Activated CD8-positive, alpha-beta T cell treated with anti-CD3 and anti-CD28 coated beads, Interleukin-2, amount 10 ng/mL, durations not matched to agents 7 days and 5 days (primary cell): Measurements from ENCODE around the gene OGG1. TPM values are rescaled to one million over a fixed set of nuclear protein-coding genes. Genes with fewer than 3 reads are reported as not detected.
A peak's percentile ranks its signal among the peaks of the same experiment; 100 is the strongest.

Experiments used
- ATAC-seq: fragments of 150-1000 bp; cut with Tn5 transposase; one replicate; pipeline ENCODE4 v1.10.0; 2021; ENCODE audit warnings: moderate library complexity
- CTCF ChIA-PET: fragments of 350-600 bp; sonication (Branson Sonifier 250); formaldehyde crosslinking; loops from one replicate; lab custom pipeline; 2021; ENCODE audit warnings: antibody characterized with exemption; lab: Charles Lee
- POLR2A ChIA-PET: fragments of 350-600 bp; sonication (Branson Sonifier 250); formaldehyde crosslinking; loops from one replicate; lab custom pipeline; 2021; ENCODE audit warnings: antibody characterized with exemption; lab: Charles Lee
- DNase-seq: peaks from one replicate; pipeline ENCODE4 v3.0.0-alpha.2; 2020
- H3K27ac Mint-ChIP-seq: one replicate; pipeline ENCODE4 v1.8.0; 2021; ENCODE audit warnings: mild to moderate bottlenecking, mixed read lengths
- H3K27me3 Mint-ChIP-seq: one replicate; pipeline ENCODE4 v1.8.0; 2021; ENCODE audit warnings: low read depth, mixed read lengths
- H3K36me3 Mint-ChIP-seq: one replicate; pipeline ENCODE4 v1.8.0; 2021; ENCODE audit warnings: low read depth, mixed read lengths
- H3K4me1 Mint-ChIP-seq: one replicate; pipeline ENCODE4 v1.8.0; 2021; ENCODE audit warnings: low read depth, mixed read lengths
- H3K4me3 Mint-ChIP-seq: one replicate; pipeline ENCODE4 v1.8.0; 2021; ENCODE audit warnings: mild to moderate bottlenecking, mixed read lengths
- H3K9me3 Mint-ChIP-seq: one replicate; pipeline ENCODE4 v1.8.0; 2022; ENCODE audit warnings: mixed read lengths; ENCODE audit not compliant: insufficient read depth
- total RNA-seq, 2 experiments: library from RNA; stranded (reverse); gene quantifications; one replicate each; pipeline ENCODE4 v1.2.3, GENCODE V29; 2021

OGG1 gene
- total RNA-seq, 2 experiments from 2014 or later, result 36.9 to 37.7 TPM

DNA sequence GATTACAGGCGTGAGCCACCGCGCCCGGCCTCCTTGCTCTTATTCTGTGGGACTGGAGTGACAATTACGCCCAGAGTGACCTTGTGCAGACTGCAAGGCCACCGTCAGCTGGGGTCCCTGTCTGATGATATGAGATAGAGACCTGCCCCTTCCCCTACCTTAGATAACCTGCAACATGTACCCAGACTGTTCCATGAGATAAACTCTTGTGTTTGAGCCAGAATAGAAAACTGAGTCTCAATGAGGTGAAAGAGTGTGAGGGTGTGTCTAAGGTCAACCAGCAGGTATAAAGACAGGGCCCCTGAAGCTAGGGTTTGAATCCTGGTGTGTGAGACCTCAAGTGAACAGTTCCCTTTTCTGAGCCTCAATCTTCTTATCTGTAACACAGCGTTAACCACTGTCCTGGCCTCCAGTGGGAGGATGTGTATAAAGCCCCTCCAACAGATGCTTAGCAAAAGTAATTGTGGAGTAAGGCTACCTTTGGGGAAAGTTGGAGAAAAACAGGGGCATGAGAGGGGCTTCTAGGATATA, 36.5 kb downstream of the OGG1 start:
- no peaks in the 10 kb centered on the region for H3K9me3 Mint-ChIP-seq
- H3K27me3 Mint-ChIP-seq, result no peaks in the 10 kb centered on the region
- DNase-seq (no peak), ATAC-seq (no peak)
- H3K4me3 Mint-ChIP-seq, result no peak overlapping the region
- H3K27ac Mint-ChIP-seq, result no peak overlapping the region
- peaks cover 76% of the 10 kb centered on the region for H3K36me3 Mint-ChIP-seq
- POLR2A ChIA-PET, result interaction anchor here (1.0 kb wide), 1 partner anchor 7 kb away, joined by 3 read pairs; no protein-coding TSS in a partner anchor
- CTCF ChIA-PET, result interaction anchor here (1.2 kb wide), 1 partner anchor 145 kb away, joined by 4 read pairs; no protein-coding TSS in a partner anchor
- H3K4me1 Mint-ChIP-seq, result peaks cover 51% of the 10 kb centered on the region

DNA sequence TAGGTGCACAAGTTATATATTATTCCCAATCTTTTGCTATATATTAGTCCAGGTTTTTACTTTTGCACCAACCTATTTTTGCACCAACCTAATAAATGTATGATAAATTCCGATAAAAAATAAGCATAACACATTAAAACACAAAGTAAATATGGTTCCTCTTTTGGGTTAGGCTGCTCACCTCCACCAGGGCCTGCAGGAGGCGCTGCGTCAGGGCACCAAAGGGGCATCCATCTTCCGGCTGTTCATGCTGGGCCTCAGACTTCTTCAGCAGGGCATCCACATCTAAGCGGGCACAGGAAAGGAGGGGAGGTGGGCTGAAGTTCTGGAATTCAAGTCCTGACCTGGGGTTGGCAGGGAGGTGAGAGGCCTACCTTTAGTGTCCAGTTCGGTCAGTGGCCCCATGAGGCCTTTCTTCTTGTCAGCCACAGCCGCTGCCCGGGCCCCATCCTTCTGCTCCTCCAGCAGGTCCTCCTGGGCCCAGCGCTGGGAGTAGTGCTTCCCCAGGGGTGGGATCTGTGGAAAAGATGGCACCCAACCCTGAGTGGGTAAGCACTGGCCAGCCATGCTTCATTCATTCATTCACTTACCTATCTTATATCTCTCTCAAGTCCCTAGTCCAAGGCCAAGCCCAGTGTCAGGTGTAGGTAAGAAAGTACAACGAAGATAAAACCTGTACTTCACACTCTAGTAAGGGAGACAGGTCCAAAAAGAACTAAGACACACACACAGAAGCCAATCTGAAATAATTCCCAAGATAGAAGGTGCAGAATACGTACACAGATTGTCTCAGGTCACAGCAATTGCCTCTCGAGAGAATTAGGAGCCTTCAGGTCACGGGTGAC, 37.3 kb downstream of the OGG1 start:
- no peak for ATAC-seq
- peaks cover 71% of the 10 kb centered on the region for H3K36me3 Mint-ChIP-seq
- ChIA-PET POLR2A (interaction anchor here (0.8 kb wide), 1 partner anchor 106 kb away, joined by 3 read pairs; no protein-coding TSS in a partner anchor), CTCF (interaction anchor here (1.2 kb wide), 1 partner anchor 145 kb away, joined by 4 read pairs; no protein-coding TSS in a partner anchor)
- DNase-seq, result no peak
- H3K9me3 Mint-ChIP-seq, result no peaks in the 10 kb centered on the region
- no peaks in the 10 kb centered on the region for H3K27me3 Mint-ChIP-seq
- H3K4me1 Mint-ChIP-seq, result peaks cover 52% of the 10 kb centered on the region
- H3K27ac Mint-ChIP-seq, result peak overlapping the region; percentile 33
- H3K4me3 Mint-ChIP-seq, result no peak overlapping the region

- ChIA-PET CTCF (no interaction called here), POLR2A (interaction anchor here (0.6 to 0.8 kb wide), 3 partner anchors 8 to 196 kb away, joined by 3 read pairs; no protein-coding TSS in a partner anchor)
- H3K27ac Mint-ChIP-seq, result peak overlapping the region; percentile 33
- H3K27me3 Mint-ChIP-seq, result no peaks in the 10 kb centered on the region
- ATAC-seq, result no peak
- H3K36me3 Mint-ChIP-seq, result peaks cover 66% of the 10 kb centered on the region
- H3K4me3 Mint-ChIP-seq, result no peak overlapping the region
- peaks cover 47% of the 10 kb centered on the region for H3K4me1 Mint-ChIP-seq
- no peak for DNase-seq
- H3K9me3 Mint-ChIP-seq, result no peaks in the 10 kb centered on the region
Measured at GRCh38 chr3:9787714-9788113, 38.0 kb downstream of the OGG1 start.

- Mint-ChIP-seq H3K27ac (peak overlapping the region; percentile 100), H3K4me3 (peak overlapping the region; percentile 96), H3K36me3 (peaks cover 67% of the 10 kb centered on the region), H3K27me3 (no peaks in the 10 kb centered on the region), H3K9me3 (no peaks in the 10 kb centered on the region), H3K4me1 (peaks cover 57% of the 10 kb centered on the region)
- CTCF ChIA-PET, result interaction anchor here (1.2 to 1.4 kb wide), 2 partner anchors 9 to 10 kb away, joined by 3 to 5 read pairs; no protein-coding TSS in a partner anchor
- ATAC-seq (no peak), DNase-seq (no peak)
- POLR2A ChIA-PET, result interaction anchor here (0.6 to 4.9 kb wide), 5 partner anchors 10 to 142 kb away, joined by 3 to 38 read pairs (median 3); partner anchors contain the start of genes CAMK1 and MTMR14
Measured at GRCh38 chr3:9791127-9791526, 41.4 kb downstream of the OGG1 start.

DNA sequence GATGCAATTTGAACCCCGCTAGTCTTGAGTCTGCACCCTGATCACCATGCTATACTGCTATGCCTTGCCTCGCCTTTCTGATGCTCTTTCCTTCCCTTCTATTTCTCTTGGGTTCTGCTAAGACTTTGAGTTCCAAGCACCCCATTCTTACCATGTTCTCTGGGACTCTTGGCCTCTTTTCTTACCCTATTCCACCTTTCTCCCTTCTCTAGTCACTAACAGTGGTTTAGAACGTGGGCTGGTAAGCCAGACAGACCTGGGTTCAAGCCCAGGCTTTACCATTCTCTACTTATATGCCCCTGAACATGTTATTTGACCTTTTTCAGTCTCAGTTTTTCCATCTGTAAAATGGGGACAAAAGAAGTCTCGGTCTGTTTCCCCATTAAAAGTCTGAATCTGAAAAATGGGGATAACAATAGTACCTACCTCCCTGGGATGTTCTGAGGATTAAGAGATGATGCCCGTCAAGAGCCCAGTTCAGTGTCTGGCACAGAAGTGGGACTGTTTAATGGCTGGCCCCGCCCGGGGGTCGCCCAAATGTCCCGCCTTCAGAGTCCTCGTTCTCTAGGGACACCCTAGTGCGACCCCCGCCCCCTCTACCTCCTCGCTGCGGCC, 42.1 kb downstream of the OGG1 start:
- Mint-ChIP-seq H3K36me3 (peaks cover 64% of the 10 kb centered on the region), H3K27me3 (no peaks in the 10 kb centered on the region), H3K4me3 (peak overlapping the region; percentile 96), H3K9me3 (no peaks in the 10 kb centered on the region), H3K27ac (peak overlapping the region; percentile 100), H3K4me1 (peaks cover 51% of the 10 kb centered on the region)
- CTCF ChIA-PET, result interaction anchor here (0.8 to 1.9 kb wide), 8 partner anchors 10 to 439 kb away, joined by 3 to 14 read pairs (median 4); no protein-coding TSS in a partner anchor
- DNase-seq (no peak), ATAC-seq (no peak)
- POLR2A ChIA-PET, result interaction anchor here (0.6 to 4.9 kb wide), 17 partner anchors 11 to 396 kb away, joined by 3 to 38 read pairs (median 9); partner anchors contain the start of genes BRPF1, CAMK1, OGG1 and TTLL3

DNA sequence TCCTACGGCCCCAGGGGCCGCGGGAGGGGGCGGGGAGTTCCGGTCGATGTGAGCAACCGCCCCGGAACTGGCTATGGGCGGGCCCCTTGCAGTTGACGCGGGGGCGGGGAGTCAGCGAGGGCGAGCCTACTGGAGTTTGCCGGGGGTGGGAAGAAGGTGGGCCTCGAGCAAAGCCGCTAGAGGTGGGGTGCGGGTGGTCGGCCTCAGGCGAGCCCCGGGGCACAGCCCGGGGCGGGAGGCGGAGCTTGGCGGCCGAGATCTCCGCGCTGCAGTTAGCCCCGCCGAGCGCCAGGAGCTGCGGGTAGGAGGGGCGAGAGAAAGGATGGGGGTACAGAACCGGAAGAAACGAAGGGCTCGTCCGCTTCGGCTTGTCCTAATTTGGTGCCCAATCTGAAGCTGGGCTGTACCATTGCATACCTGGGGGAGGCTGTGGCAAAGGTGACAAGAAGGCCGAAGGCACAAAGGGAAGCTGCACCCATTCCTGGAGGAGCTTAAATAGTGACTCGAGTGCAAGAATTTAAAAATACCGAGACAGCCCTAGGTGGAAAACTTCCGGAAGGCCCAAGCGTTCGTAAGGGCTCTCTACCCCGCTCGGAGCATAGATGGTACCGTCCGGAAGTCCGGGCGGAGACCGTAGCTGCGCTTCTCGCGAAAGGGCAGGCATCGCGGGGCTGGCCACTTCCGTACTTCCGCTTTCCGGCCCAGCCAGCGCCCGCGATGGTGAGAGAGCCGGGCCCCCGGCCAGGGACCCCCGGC, 42.8 kb downstream of the OGG1 start, which contains the start of the genes ARPC4 and TADA3:
ARPC4 (plus strand) TSS at position 678 of the 756 bp plus-strand sequence; CDS start at position 718, 40 bp downstream.
TADA3 (minus strand) TSS at position 69 of the 756 bp plus-strand sequence. CDS start 1,007 bp downstream, outside the sequence.
- DNase-seq (peak; percentile 96), ATAC-seq (peak; percentile 92)
- peaks cover 53% of the 10 kb centered on the region for H3K4me1 Mint-ChIP-seq
- peaks cover 64% of the 10 kb centered on the region for H3K36me3 Mint-ChIP-seq
- H3K27ac Mint-ChIP-seq, result peak within 1 kb of the TSS; percentile 100
- H3K27me3 Mint-ChIP-seq, result no peaks in the 10 kb centered on the region
- ChIA-PET CTCF (interaction anchor here (0.7 to 1.9 kb wide), 12 partner anchors 10 to 439 kb away, joined by 3 to 14 read pairs (median 4); partner anchors contain the start of gene CAMK1), POLR2A (interaction anchor here (0.6 to 4.9 kb wide), 26 partner anchors 9 to 397 kb away, joined by 3 to 38 read pairs (median 4); partner anchors contain the start of genes BRPF1, CAMK1, CRELD1 and FANCD2)
- no peaks in the 10 kb centered on the region for H3K9me3 Mint-ChIP-seq
- peak within 1 kb of the TSS; percentile 96 for H3K4me3 Mint-ChIP-seq

DNA sequence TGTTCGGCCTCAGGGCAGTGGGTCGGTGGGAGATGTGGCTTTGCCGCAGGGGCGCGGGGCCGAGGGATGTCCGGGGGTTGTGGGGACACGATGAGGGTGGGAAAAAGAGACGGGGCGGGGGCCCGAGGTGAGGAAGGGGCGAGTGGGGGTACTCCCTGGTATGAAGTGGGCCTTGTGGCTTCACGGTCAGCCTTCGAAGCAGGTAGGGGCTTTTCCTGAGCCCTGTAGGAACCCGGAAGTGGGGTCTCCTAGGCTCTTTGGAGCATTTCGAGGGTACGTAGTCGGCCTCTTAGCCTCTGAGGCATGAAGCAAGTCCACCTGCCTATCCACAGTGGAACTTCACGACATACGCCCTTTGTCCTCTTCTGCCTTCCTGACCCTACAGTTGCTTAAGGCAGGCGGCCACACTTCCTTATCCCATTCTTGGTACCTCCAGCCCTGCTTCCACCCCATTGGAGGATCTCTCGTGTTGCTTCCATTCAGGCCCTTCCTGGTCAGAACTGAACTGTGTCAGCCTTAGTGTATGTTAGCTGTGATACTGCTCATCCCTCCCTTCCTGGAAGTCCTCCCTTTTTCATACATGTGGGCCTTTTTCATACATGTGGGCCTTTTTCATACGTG, 43.5 kb downstream of the OGG1 start:
- no peaks in the 10 kb centered on the region for H3K9me3 Mint-ChIP-seq
- ChIA-PET CTCF (interaction anchor here (0.5 to 1.9 kb wide), 11 partner anchors 9 to 440 kb away, joined by 3 to 14 read pairs (median 4); partner anchors contain the start of gene CAMK1), POLR2A (interaction anchor here (0.5 to 4.9 kb wide), 30 partner anchors 8 to 406 kb away, joined by 3 to 38 read pairs (median 4); partner anchors contain the start of genes BRPF1, CAMK1, CRELD1 and FANCD2)
- H3K4me3 Mint-ChIP-seq, result peak overlapping the region; percentile 96
- peaks cover 67% of the 10 kb centered on the region for H3K36me3 Mint-ChIP-seq
- DNase-seq (peak; percentile 49), ATAC-seq (peak; percentile 16)
- peaks cover 50% of the 10 kb centered on the region for H3K4me1 Mint-ChIP-seq
- peak overlapping the region; percentile 100 for H3K27ac Mint-ChIP-seq
- no peaks in the 10 kb centered on the region for H3K27me3 Mint-ChIP-seq

DNA sequence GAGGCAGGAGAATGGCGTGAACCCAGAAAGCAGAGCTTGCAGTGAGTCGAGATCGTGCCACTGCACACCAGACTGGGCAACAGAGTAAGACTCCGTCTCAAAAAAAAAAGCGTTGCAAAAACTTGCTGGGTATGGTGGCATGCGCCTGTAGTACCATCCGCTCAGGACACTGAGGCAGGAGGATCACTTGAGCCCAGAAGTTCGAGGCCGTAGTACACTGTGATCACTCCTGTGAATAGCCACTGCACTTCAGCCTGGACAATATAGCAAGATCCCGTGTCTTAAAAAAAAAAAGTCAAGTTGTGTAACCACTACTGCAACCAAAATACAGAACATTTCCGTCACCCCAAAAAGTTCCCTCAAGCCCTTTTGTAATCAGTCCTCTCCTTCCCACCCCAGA, 44.6 kb downstream of the OGG1 start:
- H3K9me3 Mint-ChIP-seq, result no peaks in the 10 kb centered on the region
- DNase-seq (no peak), ATAC-seq (no peak)
- no peaks in the 10 kb centered on the region for H3K27me3 Mint-ChIP-seq
- H3K27ac Mint-ChIP-seq, result peak overlapping the region; percentile 76
- POLR2A ChIA-PET, result interaction anchor here (1.1 to 4.9 kb wide), 5 partner anchors 9 to 49 kb away, joined by 3 to 38 read pairs (median 10); no protein-coding TSS in a partner anchor
- peaks cover 47% of the 10 kb centered on the region for H3K4me1 Mint-ChIP-seq
- peak overlapping the region; percentile 96 for H3K4me3 Mint-ChIP-seq
- H3K36me3 Mint-ChIP-seq, result peaks cover 67% of the 10 kb centered on the region
- CTCF ChIA-PET, result no interaction called here

DNA sequence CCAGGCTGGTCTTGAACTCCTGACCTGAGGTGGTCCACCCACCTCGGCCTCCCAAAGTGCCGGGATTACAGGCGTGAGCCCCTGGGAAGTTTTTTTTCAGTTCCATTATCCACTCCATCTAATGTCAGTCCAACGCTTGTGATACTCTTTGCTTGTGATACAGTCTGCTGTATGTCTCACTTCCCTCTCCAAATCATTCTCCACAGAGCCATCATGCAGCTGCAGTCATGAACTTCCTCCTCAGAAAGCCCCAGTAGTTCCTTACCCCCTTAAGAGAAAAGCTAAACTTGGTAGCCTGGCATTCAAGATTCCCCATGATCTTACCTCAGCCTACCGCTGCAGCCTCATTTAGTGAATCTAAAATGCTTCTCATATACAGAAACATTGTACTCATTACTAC, 45.5 kb downstream of the OGG1 start:
- peak overlapping the region; percentile 47 for H3K27ac Mint-ChIP-seq
- no peaks in the 10 kb centered on the region for H3K9me3 Mint-ChIP-seq
- DNase-seq, result no peak
- ChIA-PET CTCF (interaction anchor here (1.7 kb wide), 1 partner anchor 14 kb away, joined by 6 read pairs; no protein-coding TSS in a partner anchor), POLR2A (interaction anchor here (0.9 to 1.2 kb wide), 3 partner anchors 13 to 54 kb away, joined by 3 to 7 read pairs (median 4); no protein-coding TSS in a partner anchor)
- peaks cover 49% of the 10 kb centered on the region for H3K4me1 Mint-ChIP-seq
- no peak for ATAC-seq
- no peaks in the 10 kb centered on the region for H3K27me3 Mint-ChIP-seq
- peaks cover 67% of the 10 kb centered on the region for H3K36me3 Mint-ChIP-seq
- H3K4me3 Mint-ChIP-seq, result peak overlapping the region; percentile 40
